Measurements from ENCODE around the gene CD226.
"Not testable (repeated sequence)": the region's sequence is repeated elsewhere in the genome, so short reads cannot be mapped to it uniquely, and the experiment has no call there.

CD226 gene

DNA sequence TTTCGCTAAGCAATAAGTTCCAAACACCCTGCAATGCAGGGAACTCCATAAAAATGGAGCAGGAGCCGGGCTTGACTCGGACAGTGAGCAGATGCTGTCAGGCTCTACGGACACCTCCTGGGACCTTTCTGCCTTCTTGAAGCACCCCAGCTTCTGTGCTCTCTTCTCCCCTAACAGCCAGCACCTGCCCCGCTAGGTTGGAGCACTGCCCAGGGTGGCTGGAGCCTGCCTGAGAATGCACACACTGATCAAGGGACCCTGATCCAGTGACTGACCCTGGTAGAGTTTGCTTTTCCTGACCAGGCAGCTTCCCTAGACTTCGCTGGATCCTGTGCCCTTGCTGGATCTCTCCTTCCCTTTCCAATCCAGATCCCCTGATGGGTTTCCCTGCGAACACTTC is 40.9 kb downstream of the CD226 start:
- H3K27me3 ChIP-seq (ENCODE audit: low read length), result no peaks in the 10 kb centered on the region
- H4K20me1 ChIP-seq (ENCODE audit: low read depth, low read length), result no peaks in the 10 kb centered on the region
- 0 out of 2 replicates have a peak, but pooled peaks cover 3% of the 10 kb centered on the region for H3K9me3 ChIP-seq (ENCODE audit: insufficient read depth, low read length)
- H3K27ac ChIP-seq (ENCODE audit: low read depth, low read length), result no peak overlapping the region
- no peaks in the 10 kb centered on the region for H3F3A ChIP-seq (ENCODE audit: insufficient read depth)
- TF ChIP-seq, protein P1, sequence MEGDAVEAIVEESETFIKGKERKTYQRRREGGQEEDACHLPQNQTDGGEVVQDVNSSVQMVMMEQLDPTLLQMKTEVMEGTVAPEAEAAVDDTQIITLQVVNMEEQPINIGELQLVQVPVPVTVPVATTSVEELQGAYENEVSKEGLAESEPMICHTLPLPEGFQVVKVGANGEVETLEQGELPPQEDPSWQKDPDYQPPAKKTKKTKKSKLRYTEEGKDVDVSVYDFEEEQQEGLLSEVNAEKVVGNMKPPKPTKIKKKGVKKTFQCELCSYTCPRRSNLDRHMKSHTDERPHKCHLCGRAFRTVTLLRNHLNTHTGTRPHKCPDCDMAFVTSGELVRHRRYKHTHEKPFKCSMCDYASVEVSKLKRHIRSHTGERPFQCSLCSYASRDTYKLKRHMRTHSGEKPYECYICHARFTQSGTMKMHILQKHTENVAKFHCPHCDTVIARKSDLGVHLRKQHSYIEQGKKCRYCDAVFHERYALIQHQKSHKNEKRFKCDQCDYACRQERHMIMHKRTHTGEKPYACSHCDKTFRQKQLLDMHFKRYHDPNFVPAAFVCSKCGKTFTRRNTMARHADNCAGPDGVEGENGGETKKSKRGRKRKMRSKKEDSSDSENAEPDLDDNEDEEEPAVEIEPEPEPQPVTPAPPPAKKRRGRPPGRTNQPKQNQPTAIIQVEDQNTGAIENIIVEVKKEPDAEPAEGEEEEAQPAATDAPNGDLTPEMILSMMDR (IDR thresholded peaks at IDR 0.05; ENCODE audit: insufficient read depth, low read length, poor library complexity, severe bottlenecking), result no peak
- no peak for TF ChIP-seq EZH2phosphoT487 (conservative IDR thresholded peaks at IDR 0.05; ENCODE audit: low read length)
- no peaks in the 10 kb centered on the region for H3K9me2 ChIP-seq (replicated peaks; ENCODE audit: insufficient read depth, low read length)
- no peaks in the 10 kb centered on the region for H3K36me3 ChIP-seq (ENCODE audit: low read length)
- no peak overlapping the region for H3K4me2 ChIP-seq (ENCODE audit: low read depth, low read length, poor library complexity, severe bottlenecking)
- no peak overlapping the region for H3K4me3 ChIP-seq (ENCODE audit: insufficient read depth, low read length, poor library complexity, severe bottlenecking)
- no peak overlapping the region for H3K9ac ChIP-seq (ENCODE audit: low read length)
- H2AFZ ChIP-seq (ENCODE audit: low read depth, low read length, severe bottlenecking), result no peak overlapping the region
- no peaks in the 10 kb centered on the region for H3K79me2 ChIP-seq (ENCODE audit: insufficient read depth, low read length)

DNA sequence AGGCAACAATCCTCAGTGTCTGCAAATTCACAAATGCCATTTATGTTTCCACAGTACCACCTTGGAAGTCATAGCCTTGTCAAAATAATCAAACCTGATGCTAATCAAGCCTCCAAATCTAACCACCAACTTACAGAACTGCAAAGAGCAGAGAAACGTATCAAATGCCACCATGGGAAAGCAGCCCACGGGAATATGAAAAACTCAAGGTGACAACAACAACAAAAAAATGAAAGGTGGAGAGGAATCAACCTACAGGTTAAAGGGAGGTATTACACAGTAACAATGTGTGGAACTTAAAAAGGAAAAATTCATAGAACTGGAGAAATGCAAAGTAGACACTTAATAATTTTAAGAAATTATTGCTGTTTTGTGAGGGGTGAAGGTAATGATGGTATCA is 46.7 kb downstream of the CD226 start:
- Histone ChIP-seq H3K4me2 (ENCODE audit: low read depth, low read length, poor library complexity, severe bottlenecking) (no peak overlapping the region), H3K79me2 (ENCODE audit: insufficient read depth, low read length) (no peaks in the 10 kb centered on the region), H3K36me3 (ENCODE audit: low read length) (no peaks in the 10 kb centered on the region), H3K4me3 (ENCODE audit: insufficient read depth, low read length, poor library complexity, severe bottlenecking) (no peak overlapping the region), H3K27me3 (ENCODE audit: low read length) (no peaks in the 10 kb centered on the region), H3F3A (ENCODE audit: insufficient read depth) (no peaks in the 10 kb centered on the region), H3K9ac (ENCODE audit: low read length) (no peak overlapping the region), H3K9me3 (ENCODE audit: insufficient read depth, low read length) (0 out of 2 replicates have a peak, but pooled peaks cover 3% of the 10 kb centered on the region), H4K20me1 (ENCODE audit: low read depth, low read length) (no peaks in the 10 kb centered on the region), H3K27ac (ENCODE audit: low read depth, low read length) (no peak overlapping the region), H2AFZ (ENCODE audit: low read depth, low read length, severe bottlenecking) (no peak overlapping the region), H3K9me2 (replicated peaks; ENCODE audit: insufficient read depth, low read length) (no peaks in the 10 kb centered on the region)
- TF ChIP-seq EZH2phosphoT487 (conservative IDR thresholded peaks at IDR 0.05; ENCODE audit: low read length), result no peak

DNA sequence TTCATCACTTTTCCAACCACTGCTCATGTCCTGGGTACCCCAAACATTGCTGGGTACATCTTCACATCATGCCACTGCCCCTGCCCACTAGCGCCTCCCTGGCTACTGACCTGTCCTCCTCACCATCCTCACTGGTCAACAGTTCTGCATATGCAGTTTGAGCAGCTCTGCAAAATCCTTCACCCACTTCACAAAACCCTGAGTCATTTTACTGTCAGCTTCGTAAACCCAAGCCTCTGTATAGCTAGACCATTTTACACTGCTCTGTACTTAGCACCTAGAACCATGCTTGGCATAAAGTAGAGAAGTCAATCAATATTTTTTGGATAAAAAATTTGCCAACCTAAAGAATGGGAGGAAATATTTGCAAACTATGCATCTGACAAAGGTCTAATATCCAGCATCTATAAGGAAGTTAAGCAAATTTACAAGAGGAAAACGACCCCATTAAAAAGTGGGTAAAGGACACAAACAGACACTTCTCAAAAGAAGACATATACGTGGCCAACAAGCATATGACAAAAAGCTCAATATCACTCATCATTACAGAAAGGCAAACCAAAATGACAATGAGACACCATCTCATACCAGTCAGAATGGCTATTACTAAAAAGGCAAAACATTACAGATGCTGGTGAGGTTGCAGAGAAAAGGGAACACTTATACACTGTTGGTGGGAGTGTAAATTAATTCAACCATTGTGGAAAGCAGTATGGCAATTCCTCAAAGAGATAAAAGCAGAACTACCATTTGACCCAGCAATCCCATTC is 48.3 kb downstream of the CD226 start:
- not testable (repeated sequence) for H2AFZ ChIP-seq (ENCODE audit: low read depth, low read length, severe bottlenecking); H3K9me3 ChIP-seq (ENCODE audit: insufficient read depth, low read length); H3K9ac ChIP-seq (ENCODE audit: low read length); H4K20me1 ChIP-seq (ENCODE audit: low read depth, low read length); H3K27ac ChIP-seq (ENCODE audit: low read depth, low read length); H3F3A ChIP-seq (ENCODE audit: insufficient read depth); H3K79me2 ChIP-seq (ENCODE audit: insufficient read depth, low read length); H3K27me3 ChIP-seq (ENCODE audit: low read length); H3K9me2 ChIP-seq (replicated peaks; ENCODE audit: insufficient read depth, low read length); H3K4me3 ChIP-seq (ENCODE audit: insufficient read depth, low read length, poor library complexity, severe bottlenecking); H3K36me3 ChIP-seq (ENCODE audit: low read length); H3K4me2 ChIP-seq (ENCODE audit: low read depth, low read length, poor library complexity, severe bottlenecking)

DNA sequence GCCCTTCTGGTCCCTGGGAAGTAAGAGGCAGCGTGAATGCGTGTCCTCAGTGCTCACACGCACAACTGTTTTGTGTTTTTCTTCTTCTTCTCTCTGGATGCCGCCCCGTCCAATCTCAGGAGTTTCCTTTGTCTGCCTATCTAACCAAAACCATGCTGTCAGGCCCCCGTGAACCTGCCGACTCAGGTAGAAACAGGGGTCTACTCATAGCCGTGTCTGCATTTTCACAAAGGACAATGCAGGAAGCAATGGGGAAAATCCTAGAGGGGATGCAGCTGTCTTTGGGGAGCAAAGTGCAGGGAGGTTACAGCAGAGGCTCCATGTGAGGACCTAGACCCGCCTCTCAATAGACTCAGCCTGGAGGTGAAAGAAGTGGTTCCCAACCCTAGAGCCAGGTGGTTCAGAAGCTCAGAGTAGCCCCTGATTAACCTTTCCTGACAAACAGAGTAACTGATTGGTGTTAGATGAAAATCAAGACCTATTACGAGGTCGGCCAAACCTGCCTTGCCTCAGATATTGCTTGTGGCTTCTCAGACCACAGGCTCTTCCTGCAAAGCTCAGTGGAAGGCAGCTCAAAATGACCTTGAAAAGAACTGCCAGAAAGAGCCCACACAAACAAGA is 49.3 kb downstream of the CD226 start:
- no peak overlapping the region for H3K4me3 ChIP-seq (ENCODE audit: insufficient read depth, low read length, poor library complexity, severe bottlenecking)
- peak overlapping the region; percentile 7 for H3K4me2 ChIP-seq (ENCODE audit: low read depth, low read length, poor library complexity, severe bottlenecking)
- no peak overlapping the region for H3K9ac ChIP-seq (ENCODE audit: low read length)

More for the DNA sequence above, 49.3 kb downstream of the CD226 start:
- H2AFZ ChIP-seq (ENCODE audit: low read depth, low read length, severe bottlenecking), result no peak overlapping the region
- no peak for TF ChIP-seq EZH2phosphoT487 (conservative IDR thresholded peaks at IDR 0.05; ENCODE audit: low read length)
- TF ChIP-seq, protein P1 (IDR thresholded peaks at IDR 0.05; ENCODE audit: insufficient read depth, low read length, poor library complexity, severe bottlenecking), result no peak
- H3K79me2 ChIP-seq (ENCODE audit: insufficient read depth, low read length), result no peaks in the 10 kb centered on the region
- H3F3A ChIP-seq (ENCODE audit: insufficient read depth), result no peaks in the 10 kb centered on the region
- 0 out of 2 replicates have a peak, but pooled peaks cover 3% of the 10 kb centered on the region for H3K9me3 ChIP-seq (ENCODE audit: insufficient read depth, low read length)
- no peaks in the 10 kb centered on the region for H3K9me2 ChIP-seq (replicated peaks; ENCODE audit: insufficient read depth, low read length)
- H4K20me1 ChIP-seq (ENCODE audit: low read depth, low read length), result no peaks in the 10 kb centered on the region
- no peaks in the 10 kb centered on the region for H3K27me3 ChIP-seq (ENCODE audit: low read length)
- H3K27ac ChIP-seq (ENCODE audit: low read depth, low read length), result no peak overlapping the region
- H3K36me3 ChIP-seq (ENCODE audit: low read length), result no peaks in the 10 kb centered on the region

All from SU-DHL-6 (cell line).